HG03521 (cell line): Measurements from ENCODE around the gene KRTAP12-4.
"Not testable (repeated sequence)": the region's sequence is repeated elsewhere in the genome, so short reads cannot be mapped to it uniquely, and the experiment has no call there.

ENCODE experiments used
- ATAC-seq: cut with Tn5 transposase; IDR thresholded peaks from one replicate; pipeline ENCODE4 v1.9.1; 2021; ENCODE audit warnings: mild to moderate bottlenecking, moderate library complexity; ENCODE audit not compliant: unreplicated experiment

KRTAP12-4 gene, protein sequence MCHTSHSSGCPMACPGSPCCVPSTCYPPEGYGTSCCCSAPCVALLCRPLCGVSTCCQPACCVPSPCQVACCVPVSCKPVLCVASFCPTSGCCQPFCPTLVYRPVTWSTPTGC

DNA sequence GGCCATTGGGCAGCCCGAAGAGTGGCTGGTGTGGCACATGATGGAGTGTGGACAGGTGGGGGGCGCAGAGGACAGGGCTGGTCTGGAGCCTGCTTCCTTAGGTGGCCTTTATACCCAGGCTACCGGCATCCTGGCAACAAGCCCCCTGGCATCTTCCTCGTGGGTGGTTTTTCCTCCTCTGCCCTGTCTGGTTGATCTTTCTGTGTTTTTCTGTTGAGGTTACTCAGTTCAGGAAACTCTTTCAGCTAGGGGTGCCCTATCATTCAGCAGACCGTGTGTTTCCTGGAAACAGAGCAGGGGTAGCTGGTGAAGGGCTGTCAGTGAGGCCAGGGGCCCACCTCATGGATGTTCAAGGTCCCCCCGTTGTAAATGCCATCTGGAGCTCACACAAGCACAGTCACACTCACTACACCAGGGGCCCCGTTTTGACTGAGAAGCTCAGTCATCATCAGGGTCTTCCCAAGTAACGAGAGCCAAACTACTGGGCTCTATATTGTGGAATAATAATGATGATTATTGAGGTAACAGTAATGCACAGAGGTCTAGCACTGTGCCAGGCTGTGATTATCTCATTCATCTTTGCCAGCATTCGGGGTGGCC is at the start of gene KRTAP12-4:
TSS of gene KRTAP12-4 (minus strand) at position 84 of the 600 bp plus-strand sequence. CDS start at position 39, 45 bp downstream.
- no peak for ATAC-seq

DNA sequence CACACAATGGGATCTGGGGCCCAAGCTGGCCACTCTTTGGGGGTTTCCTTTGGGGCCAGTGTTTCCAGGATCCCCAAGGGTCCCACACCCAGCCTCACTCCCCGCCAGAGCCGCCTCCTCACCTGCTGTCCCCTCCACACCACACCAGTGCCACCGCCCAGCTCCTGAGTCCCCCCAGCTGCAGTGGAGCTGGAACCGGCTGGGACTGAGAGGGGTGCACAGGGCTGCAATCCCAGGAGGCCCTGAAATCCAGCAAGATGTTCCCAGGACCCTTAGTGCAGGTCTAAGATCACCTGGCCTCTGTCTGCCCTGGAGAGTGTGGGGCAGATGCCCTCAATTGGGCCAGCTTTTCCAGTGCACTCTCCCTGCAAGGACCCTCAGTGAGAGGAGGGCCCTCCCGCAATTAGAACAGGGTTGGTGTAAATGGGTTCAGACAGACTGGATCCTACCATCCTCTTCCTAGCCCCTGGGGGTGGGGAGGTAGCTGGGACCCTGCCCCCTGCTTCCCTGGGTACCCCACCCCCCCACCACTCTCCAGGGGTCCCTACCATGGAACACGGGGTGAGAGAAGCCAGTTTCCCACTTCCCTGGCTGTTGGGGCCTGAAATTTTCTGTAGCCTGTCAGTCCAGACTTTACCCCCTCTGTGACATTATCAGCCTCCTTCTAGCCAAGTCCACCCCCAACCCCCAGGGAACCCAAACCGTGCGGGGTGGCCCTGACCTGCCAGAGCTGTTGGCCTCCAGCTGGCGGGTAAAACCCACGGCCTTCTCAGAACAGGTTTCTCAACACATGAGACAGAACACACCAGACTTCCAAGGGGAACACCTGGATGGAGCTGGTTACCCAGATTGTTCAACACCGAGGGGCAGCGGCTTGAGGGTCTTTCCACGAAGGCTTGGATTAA is 49.5 kb upstream of the KRTAP12-4 start:
- ATAC-seq = no peak

DNA sequence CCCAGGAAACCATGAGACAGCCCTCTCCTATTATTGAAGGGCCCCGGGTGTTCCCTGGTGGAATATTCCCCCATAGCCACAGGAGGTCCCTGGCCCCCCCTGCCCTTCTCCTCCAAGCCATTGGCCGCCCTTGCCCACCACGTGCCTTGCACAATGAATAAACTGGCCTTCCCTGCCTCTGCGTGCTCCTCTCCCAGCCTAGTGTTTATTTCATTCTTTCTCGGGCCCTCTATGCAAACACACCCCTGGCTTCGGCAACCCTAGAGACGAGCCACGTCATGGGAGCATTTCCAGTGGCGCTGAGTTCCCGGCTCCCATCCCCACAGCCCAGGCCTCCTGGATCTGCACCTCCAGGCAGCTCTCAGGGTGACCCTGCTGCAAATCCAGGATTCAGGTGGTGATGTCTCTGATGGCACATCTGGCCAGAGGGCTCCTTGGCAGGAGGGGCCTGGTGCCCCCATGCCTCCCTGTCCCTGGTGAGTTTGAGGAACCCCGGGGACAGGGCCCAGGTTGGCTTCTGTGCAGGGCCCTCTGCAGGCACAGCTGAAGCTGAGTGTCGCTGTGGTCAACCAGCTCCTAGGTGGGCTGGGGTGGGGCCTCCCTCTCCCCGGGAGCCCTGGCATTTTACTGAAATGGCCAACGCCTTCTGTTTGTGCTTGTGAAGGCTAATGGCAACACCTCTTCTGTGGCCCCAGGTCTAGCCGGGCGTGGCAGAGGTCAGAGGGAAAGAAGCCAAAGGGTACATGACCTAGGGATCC is 48.7 kb upstream of the KRTAP12-4 start:
- ATAC-seq = no peak

DNA sequence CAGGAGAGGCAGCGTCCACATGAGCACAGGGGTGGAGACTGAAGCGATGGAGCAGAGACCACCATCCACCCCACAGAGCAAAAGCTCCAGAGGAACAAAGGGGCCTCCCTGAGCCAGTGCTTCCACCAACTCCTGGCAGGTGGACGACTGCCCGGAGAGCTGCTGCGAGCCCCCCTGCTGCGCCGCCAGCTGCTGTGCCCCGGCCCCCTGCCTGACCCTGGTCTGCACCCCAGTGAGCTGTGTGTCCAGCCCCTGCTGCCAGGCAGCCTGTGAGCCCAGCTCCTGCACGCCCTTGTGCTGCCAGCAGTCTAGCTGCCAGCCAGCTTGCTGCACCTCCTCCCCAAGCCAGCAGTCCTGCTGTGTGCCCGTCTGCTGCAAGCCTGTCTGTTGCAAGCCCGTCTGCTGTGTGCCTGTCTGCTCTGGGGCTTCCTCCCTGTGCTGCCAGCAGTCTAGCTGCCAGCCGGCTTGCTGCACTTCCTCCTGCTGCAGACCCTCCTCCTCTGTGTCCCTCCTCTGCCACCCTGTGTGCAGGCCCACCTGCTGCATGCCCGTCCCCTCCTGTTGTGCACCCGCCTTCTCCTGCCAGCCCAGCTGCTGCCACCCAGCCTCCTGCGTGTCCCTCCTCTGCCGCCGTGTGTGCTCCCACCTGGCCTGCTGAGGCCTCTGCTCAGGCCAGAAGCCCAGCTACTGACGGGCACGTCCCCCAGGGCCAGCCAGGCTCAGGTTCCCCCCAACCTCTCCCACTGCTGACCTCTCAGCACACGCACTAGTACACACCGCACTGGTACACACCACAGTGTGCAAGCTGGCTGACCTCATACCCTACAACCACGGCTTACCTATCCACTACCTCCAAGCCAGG is 47.9 kb upstream of the KRTAP12-4 start:
- ATAC-seq = no peak

DNA sequence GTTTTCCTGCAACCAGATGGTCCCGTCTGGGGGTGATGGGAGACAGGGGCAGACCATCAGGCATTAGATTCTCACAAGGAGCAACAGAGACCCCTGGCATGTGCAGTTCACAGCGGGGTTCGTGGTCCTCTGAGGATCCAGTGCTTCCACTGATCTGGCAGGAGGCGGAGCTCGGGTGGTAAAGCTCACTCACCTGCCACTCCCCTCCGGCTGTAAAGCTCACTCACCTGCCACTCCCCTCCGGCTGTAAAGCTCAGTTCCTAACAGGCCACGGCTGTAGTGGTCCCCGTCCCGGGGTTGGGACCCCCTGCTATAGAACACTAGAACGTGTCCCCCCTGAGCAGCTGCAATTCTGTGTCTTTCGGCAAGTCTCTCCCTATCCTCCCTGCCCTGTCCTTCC is 47.1 kb upstream of the KRTAP12-4 start:
- no peak for ATAC-seq

DNA sequence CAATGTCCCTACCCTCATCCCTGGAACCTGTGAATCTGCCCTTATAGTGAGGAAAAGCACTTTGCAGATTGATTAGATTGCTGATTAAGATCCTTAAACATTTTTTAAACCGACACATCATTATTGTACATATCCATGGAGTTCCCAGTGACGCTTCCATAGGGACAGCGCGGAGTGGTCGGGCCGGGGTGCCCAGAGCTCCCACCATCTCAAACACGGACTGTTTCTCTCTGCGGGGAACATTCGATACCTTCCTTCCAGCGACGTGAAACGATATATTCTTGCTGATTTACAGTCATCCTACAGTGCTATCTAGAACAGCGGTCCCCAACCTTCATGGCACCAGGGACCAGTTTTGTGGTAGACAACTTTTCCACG is 46.6 kb upstream of the KRTAP12-4 start:
- no peak for ATAC-seq

DNA sequence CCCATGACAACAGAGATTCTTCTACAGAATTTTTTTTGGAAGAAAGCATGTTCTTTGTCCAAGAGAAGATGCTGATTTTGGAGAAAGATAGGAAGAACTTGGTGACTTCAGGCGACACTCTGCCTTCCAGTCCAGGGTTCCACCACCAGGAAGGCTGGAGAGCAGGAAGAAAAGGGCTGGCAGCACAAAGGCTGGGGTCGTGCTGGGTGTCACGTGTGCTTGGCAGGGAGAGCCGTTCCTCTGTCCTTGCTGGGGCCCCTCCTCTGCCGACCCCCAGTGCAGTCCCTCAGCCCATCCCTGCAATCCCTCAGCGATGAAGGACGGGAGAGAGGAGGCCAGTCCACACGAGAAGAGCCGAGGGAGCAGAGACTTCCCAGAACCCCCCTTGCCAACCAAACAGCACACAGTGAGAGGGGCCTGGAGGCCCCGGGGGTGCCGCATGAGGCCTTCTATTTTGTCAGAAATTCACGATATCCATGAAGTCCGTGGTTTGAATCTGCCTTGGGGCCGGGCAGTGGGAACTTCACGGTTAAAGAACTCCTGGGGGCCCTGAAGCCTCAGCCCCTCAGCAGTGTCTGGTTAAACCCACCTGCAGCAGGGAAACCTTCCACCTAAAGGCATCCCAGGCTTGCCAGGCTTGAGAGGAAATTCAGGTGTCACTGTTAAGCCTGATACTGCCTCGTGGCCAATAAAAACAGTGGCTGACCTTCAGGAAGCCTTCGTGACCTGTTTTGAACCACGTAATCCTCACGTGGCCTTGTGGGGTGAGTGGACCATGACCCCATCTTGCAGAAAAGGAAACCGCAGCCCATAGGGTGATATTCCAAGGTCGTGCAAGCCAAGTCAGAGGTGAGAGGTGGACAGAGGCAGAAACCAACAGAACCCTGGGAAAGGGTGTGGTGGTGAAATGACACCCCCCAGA is 45.9 kb upstream of the KRTAP12-4 start:
- ATAC-seq = no peak

DNA sequence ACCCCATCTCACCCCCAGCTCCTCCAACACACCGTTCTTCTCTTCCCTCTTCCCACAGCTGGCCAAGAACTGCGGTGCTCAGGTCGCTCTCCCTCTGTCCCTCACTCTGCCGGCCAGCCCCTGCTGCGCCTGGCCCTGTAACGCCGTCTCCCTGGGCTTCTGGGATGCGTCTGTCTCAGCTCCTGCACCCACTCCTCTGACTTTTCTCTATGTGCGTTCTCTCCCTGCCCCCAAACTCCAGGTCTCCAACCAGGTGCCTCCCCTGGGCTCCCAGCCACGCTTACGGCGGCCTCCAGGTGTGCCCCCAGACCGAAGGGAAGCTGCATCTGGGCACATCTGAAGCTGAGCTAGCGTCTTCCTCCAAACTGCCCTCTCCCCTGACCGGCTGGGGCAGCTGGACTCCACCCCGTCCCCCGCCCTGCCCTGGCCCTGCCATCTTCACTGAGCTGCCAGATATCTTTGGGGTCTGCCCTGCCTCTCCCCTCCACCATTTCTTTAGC is 45.1 kb upstream of the KRTAP12-4 start:
- ATAC-seq = no peak

DNA sequence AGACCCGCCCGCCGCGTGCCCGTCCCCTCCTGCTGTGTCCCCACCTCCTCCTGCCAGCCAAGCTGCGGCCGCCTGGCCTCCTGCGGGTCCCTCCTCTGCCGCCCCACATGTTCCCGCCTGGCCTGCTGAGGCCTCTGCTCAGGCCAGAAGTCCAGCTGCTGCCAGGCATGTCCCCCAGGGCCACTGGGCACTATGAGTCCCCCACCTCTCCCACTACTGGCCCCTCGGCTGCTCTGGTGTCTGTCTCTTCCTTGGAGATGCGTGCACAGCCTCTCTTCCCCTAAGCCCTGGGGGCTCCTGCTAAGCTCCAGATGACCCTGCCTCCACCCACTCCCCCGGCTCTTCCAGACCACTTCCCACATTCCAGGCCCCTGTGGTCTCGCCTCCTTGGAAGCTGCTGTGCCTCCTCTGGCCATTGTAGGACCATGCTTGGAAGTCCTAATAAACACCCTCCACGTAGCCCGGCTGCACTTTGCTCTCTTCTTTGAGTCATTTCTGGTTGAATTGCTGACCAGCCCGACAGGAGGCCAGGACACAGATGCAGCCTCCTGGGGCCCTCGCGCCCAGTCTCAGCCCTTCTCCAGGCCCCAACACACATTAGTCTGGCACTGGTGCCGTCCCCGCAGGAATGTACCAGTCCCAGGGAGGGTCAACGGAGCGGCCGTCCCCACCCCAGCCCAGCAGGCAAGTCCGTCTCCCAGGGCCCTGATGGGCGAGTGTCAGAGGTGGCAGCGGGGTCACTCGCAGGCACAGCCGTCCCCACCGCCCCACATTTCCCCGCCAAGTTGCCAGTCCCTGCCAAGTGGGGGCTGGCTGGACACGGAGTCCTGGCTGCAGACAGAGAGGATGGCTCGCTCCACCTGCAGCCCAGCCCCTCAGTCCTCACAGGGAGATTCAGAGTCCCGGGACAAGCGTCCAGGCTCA is 43.6 kb upstream of the KRTAP12-4 start:
- no peak for ATAC-seq

DNA sequence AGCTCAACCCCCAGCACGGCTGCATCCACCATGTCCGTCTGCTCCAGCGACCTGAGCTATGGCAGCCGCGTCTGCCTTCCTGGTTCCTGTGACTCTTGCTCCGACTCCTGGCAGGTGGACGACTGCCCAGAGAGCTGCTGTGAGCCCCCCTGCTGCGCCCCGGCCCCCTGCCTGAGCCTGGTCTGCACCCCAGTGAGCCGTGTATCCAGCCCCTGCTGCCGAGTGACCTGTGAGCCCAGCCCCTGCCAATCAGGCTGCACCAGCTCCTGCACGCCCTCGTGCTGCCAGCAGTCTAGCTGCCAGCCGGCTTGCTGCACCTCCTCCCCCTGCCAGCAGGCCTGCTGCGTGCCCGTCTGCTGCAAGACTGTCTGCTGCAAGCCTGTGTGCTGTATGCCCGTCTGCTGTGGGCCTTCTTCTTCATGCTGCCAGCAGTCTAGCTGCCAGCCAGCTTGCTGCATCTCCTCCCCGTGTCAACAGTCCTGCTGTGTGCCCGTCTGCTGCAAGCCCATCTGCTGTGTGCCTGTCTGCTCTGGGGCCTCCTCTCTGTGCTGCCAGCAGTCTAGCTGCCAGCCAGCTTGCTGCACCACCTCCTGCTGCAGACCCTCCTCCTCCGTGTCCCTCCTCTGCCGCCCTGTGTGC is 42.8 kb upstream of the KRTAP12-4 start, which contains the start of gene KRTAP10-12:
TSS of gene KRTAP10-12 (plus strand) at position 1 of the 639 bp plus-strand sequence. CDS start at position 31, 30 bp downstream.
- not testable (repeated sequence) for ATAC-seq

DNA sequence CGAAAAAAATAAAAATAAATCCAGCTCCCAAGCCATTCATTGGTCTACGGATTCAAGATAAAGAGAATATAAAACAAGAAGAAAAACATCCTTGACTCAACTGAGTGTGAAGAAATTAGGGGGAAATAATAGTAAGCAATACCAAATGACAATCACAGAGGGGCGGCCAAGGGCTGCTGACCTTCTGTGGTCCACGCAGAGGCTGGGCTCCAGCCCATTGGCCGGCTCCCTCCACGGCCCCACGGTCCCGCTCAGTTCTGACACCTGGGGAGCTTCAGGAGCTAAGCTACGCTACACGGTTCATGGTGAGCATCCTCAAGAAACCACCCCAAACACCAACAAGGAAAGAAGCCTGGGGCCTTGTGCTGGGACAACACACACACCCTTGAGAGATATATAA is 42.1 kb upstream of the KRTAP12-4 start:
- no peak for ATAC-seq

DNA sequence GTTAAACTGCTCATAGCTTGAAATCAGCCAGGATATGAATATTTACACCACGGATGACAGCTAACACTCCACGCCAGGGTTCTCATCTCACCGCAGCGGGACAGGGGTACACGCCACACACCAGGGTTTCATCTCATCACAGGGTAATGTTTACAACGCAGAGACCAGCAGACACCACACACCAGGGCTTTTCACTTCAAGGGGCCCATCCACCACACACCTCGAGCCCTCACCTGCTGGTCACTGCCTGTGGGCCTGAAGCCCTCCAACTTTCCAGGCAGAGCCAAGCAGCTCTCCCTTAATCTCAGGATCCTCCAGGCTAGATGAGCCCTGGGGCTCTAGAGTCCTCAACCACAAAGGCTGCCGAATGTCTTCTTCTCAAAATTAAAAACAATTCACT is 41.2 kb upstream of the KRTAP12-4 start:
- ATAC-seq = no peak

DNA sequence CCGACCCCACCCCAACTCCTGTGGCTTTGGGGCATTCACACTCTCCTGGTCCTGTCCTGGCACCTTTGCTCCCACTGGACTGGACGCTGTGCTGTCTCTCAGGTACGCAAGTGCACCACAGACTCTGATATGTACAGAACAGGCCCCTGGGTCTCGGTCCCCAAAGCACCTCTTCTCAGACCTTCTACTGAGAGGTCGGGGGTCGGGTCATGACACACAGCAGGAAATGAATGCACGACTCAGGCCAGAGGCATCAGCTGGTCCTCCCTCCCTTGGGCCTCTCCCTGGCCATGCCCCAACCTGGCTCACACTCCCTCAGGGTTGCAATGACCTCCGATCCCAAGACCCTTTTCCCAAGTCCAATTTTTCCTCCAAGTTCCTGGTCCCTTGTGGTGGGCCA is 40.7 kb upstream of the KRTAP12-4 start:
- no peak for ATAC-seq

DNA sequence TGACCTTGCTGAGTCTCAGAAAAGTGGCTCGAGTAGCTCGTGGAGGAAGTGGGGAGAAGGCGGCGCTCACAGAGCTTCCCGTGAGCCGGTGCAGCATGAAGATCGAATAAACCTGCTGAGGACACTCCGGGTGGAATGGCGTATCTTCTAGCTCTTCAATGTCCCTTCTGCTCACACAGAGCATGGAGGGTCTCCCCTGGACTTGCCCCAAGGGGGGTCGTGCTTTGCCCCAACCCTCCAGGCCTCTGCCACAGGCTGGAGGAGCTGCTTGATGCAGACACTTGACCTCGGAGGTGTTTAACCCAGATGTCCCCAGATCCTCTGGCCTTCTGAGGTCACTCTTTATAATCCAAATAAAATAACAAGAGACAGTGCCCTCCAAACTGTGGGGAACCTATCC is 40.3 kb upstream of the KRTAP12-4 start:
- no peak for ATAC-seq

DNA sequence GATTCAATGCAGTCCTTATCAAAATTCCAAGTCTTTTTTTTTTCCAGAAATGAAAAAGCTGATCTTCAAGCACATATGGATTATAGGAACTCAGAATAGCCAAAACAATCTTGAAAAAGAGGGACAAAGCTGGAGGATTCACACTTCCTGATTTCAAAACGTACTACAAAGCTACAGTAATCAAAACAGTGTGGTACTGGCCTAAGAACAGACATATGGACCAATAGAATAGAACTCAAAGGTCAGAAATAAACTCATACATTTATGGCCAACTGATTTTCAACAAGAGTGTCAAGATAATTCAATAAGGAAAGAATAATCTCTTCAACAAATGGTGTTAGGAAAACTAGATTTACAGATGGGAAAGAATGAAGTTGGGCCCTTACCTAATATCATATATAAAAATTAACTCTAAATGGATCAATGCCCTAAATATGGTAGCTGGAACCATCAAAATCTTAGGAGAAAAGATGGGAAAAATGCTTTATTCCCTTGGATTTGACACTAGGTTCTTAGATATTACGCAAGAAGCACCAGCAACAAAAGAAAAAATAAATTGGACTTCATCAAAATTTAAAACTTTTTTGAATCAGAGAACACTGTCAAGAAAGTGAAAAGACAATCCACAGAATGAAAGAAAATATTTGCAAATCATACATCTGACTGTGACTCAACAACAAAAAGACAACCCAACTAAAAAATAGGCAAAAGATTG is 38.5 kb upstream of the KRTAP12-4 start:
- ATAC-seq = no peak

DNA sequence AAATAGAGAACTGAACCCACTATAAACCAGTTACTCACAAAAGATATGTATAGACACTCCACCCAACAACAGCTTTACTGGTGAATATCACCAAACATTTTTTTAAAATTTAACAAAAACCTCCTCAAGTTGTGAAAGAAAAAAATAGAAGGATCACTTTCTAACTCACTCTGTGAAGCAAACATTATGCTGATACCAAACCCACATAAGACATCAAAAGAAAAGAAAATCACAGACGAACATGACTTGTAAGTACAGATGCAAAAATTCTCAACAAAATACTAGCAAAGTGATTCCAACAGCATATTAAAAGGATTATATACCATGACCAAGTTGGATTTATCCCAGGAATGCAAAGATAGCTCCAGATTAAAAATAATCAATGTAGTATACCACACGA is 37.2 kb upstream of the KRTAP12-4 start:
- ATAC-seq = no peak

DNA sequence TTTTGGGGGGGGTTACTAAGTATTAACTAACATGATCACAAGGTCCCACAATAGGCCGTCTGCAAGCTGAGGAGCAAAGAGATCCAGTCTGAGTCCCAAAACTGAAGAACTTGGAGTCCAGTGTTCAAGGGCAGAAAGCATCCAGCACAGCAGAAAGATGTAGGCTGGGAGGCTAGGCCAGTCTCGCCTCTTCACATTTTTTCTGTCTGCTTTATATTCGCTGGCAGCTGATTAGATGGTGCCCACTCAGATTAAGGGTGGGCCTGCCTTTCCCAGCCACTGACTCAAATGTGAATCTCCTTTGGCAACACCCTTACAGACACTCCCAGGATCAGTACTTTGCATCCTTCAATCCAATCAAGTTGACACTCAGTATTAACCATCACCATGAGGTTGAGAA is 35.3 kb upstream of the KRTAP12-4 start:
- ATAC-seq = not testable (repeated sequence)
